Measurements from ENCODE around the gene TAF1D.

DNA sequence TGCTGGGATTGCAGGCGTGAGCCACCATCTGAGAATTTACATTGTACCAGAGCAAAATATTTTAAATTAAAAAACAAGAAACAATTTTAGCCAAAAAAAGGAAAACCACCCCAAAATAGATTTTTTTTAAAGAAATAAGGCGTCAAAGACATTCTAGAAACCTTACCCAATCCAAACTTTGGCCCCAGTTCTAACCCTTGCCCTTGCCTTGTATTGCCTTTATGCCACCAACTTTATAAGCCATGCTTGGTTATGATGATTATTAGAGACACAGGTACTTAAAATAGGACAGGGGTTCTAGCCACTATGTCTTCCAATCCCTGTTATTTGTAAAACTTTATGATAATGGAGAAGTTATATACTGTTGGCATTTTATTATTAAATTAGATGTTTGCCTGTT, 11.9 kb upstream of the TAF1D start:
- no peak for TF ChIP-seq POLR2AphosphoS5 (IDR thresholded peaks at IDR 0.05; ENCODE audit: low read depth, low read length)
- TF ChIP-seq, protein P1, sequence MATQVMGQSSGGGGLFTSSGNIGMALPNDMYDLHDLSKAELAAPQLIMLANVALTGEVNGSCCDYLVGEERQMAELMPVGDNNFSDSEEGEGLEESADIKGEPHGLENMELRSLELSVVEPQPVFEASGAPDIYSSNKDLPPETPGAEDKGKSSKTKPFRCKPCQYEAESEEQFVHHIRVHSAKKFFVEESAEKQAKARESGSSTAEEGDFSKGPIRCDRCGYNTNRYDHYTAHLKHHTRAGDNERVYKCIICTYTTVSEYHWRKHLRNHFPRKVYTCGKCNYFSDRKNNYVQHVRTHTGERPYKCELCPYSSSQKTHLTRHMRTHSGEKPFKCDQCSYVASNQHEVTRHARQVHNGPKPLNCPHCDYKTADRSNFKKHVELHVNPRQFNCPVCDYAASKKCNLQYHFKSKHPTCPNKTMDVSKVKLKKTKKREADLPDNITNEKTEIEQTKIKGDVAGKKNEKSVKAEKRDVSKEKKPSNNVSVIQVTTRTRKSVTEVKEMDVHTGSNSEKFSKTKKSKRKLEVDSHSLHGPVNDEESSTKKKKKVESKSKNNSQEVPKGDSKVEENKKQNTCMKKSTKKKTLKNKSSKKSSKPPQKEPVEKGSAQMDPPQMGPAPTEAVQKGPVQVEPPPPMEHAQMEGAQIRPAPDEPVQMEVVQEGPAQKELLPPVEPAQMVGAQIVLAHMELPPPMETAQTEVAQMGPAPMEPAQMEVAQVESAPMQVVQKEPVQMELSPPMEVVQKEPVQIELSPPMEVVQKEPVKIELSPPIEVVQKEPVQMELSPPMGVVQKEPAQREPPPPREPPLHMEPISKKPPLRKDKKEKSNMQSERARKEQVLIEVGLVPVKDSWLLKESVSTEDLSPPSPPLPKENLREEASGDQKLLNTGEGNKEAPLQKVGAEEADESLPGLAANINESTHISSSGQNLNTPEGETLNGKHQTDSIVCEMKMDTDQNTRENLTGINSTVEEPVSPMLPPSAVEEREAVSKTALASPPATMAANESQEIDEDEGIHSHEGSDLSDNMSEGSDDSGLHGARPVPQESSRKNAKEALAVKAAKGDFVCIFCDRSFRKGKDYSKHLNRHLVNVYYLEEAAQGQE (IDR thresholded peaks at IDR 0.05; ENCODE audit: insufficient read depth in 1 of 2, low read depth in 2 of 2, low read length in 2 of 2) = no peak
- TF ChIP-seq TAF1 (IDR thresholded peaks at IDR 0.05; ENCODE audit: borderline replicate concordance, insufficient read depth, low read length) = no peak
- TF ChIP-seq FOXP2 (optimal IDR thresholded peaks at IDR 0.05; ENCODE audit: borderline replicate concordance, extremely low read depth, extremely low read length, insufficient read depth) = no peak
